HEK293 (cell line): ENCODE data around the gene BAX.

Experiments
- CTCF ChIA-PET: fragments of 350-600 bp; formaldehyde crosslinking; extraction: SDS; loops from one replicate; lab custom pipeline; 2021; ENCODE audit warnings: antibody characterized with exemption; lab: Yijun Ruan, JAX
- POLR2A ChIA-PET: fragments of 300-600 bp; formaldehyde crosslinking; extraction: SDS; loops from one replicate; lab custom pipeline; 2020; ENCODE audit warnings: antibody characterized with exemption, inconsistent platforms; lab: Yijun Ruan, JAX
- H3K27ac ChIP-seq: fragments of 200-500 bp; sonication (Bioruptor generic); 2 replicates; pipeline ENCODE4 v1.5.1; 2014; ENCODE audit warnings: low read depth, low read length, control low read depth, inconsistent platforms; ENCODE audit errors: extremely low read depth
- H3K36me3 ChIP-seq, 2 experiments: fragments of 200-500 bp in 1 of 2; sonication (Bioruptor generic) in 1 of 2; 1 replicate in 1 of 2; 2 replicates in 1 of 2; pipeline ENCODE4 v1.5.1; 2014 to 2017; ENCODE audit warnings: inconsistent platforms in 2 of 2, low read length in 2 of 2; ENCODE audit not compliant: control insufficient read depth in 2 of 2, insufficient read depth in 1 of 2
- H3K4me1 ChIP-seq: fragments of 200-500 bp; sonication (Bioruptor generic); 2 replicates; pipeline ENCODE4 v1.5.1; 2014; ENCODE audit warnings: mild to moderate bottlenecking, low read length, inconsistent platforms; ENCODE audit not compliant: control insufficient read depth, insufficient read depth
- H3K4me3 ChIP-seq: 2 replicates; pipeline ENCODE4 v1.5.1; 2011; ENCODE audit warnings: low read depth, mild to moderate bottlenecking, control low read depth, low read length, moderate library complexity
- H3K9me3 ChIP-seq: fragments of 200-500 bp; sonication (Bioruptor generic); 2 replicates; pipeline ENCODE4 v1.5.1; 2014; ENCODE audit warnings: low read depth, low read length, inconsistent platforms; ENCODE audit not compliant: control insufficient read depth, insufficient read depth
- BCL11B ChIP-seq: fragments of 450-650 bp; formaldehyde crosslinking; IDR thresholded peaks from 2 replicates; pipeline ENCODE4 v1.5.1; 2016; ENCODE audit warnings: low read depth, missing biosample characterization, missing genetic modification characterization
- CTCF ChIP-seq: fragments of 450-650 bp; formaldehyde crosslinking; IDR thresholded peaks from 2 replicates; pipeline ENCODE4 v1.5.1; 2016; ENCODE audit warnings: missing biosample characterization, missing genetic modification characterization
- INSM2 ChIP-seq: fragments of 450-650 bp; formaldehyde crosslinking; IDR thresholded peaks from 2 replicates; pipeline ENCODE4 v1.5.1; 2016; ENCODE audit warnings: missing biosample characterization, missing genetic modification characterization
- KLF10 ChIP-seq: fragments of 450-650 bp; IDR thresholded peaks from 2 replicates; pipeline ENCODE4 v1.5.1; 2018; ENCODE audit warnings: missing biosample characterization, mild to moderate bottlenecking, missing genetic modification characterization
- KLF9 ChIP-seq: fragments of 450-650 bp; formaldehyde crosslinking; IDR thresholded peaks from 2 replicates; pipeline ENCODE4 v1.5.1; 2016; ENCODE audit warnings: missing biosample characterization, missing genetic modification characterization, low read depth
- TCF7L2 ChIP-seq: IDR thresholded peaks from 2 replicates; pipeline ENCODE4 v1.6.1; 2011; ENCODE audit warnings: low read depth, mild to moderate bottlenecking, inconsistent platforms, low read length, moderate library complexity, borderline replicate concordance
- TRIM28 ChIP-seq: IDR thresholded peaks from 2 replicates; pipeline ENCODE4 v1.6.1; 2011; ENCODE audit warnings: low read length, control low read depth, borderline replicate concordance
- ZBTB11 ChIP-seq: fragments of 450-650 bp; formaldehyde crosslinking; conservative IDR thresholded peaks from 2 replicates; pipeline ENCODE4 v1.5.1; 2016; ENCODE audit warnings: low read depth, missing biosample characterization, missing genetic modification characterization
- ZBTB17 ChIP-seq: fragments of 450-650 bp; formaldehyde crosslinking; IDR thresholded peaks from 2 replicates; pipeline ENCODE4 v1.5.1; 2016; ENCODE audit warnings: missing biosample characterization, missing genetic modification characterization
- ZNF10 ChIP-seq: fragments of 450-650 bp; formaldehyde crosslinking; IDR thresholded peaks from 2 replicates; pipeline ENCODE4 v1.5.1; 2017; ENCODE audit warnings: missing biosample characterization, missing genetic modification characterization
- ZNF138 ChIP-seq: fragments of 450-650 bp; formaldehyde crosslinking; IDR thresholded peaks from 2 replicates; pipeline ENCODE4 v1.5.1; 2016; ENCODE audit warnings: missing biosample characterization, missing genetic modification characterization, borderline replicate concordance
- ZNF19 ChIP-seq: fragments of 450-650 bp; formaldehyde crosslinking; IDR thresholded peaks from 2 replicates; pipeline ENCODE4; 2016; ENCODE audit warnings: missing biosample characterization, missing genetic modification characterization, low read depth
- ZNF266 ChIP-seq: fragments of 450-650 bp; formaldehyde crosslinking; IDR thresholded peaks from 2 replicates; pipeline ENCODE4 v1.5.1; 2016; ENCODE audit warnings: missing biosample characterization, missing genetic modification characterization, low read depth
- ZNF391 ChIP-seq: fragments of 450-650 bp; formaldehyde crosslinking; IDR thresholded peaks from 2 replicates; pipeline ENCODE4 v1.5.1; 2016; ENCODE audit warnings: low read depth, missing biosample characterization, missing genetic modification characterization, borderline replicate concordance
- ZNF394 ChIP-seq: fragments of 450-650 bp; formaldehyde crosslinking; IDR thresholded peaks from 2 replicates; pipeline ENCODE4 v1.5.1; 2016; ENCODE audit warnings: missing biosample characterization, missing genetic modification characterization, mild to moderate bottlenecking, moderate library complexity, borderline replicate concordance
- ZNF510 ChIP-seq: fragments of 450-650 bp; formaldehyde crosslinking; IDR thresholded peaks from 2 replicates; pipeline ENCODE4 v1.5.1; 2018; ENCODE audit warnings: mild to moderate bottlenecking, missing genetic modification characterization, missing biosample characterization; ENCODE audit not compliant: insufficient replicate concordance
- ZNF654 ChIP-seq: fragments of 450-650 bp; formaldehyde crosslinking; IDR thresholded peaks from 2 replicates; pipeline ENCODE4 v1.5.1; 2016; ENCODE audit warnings: low read depth, missing biosample characterization, missing genetic modification characterization
- ZNF777 ChIP-seq: fragments of 450-650 bp; formaldehyde crosslinking; IDR thresholded peaks from 2 replicates; pipeline ENCODE4 v1.5.1; 2017; ENCODE audit warnings: missing biosample characterization, missing genetic modification characterization, borderline replicate concordance
- ZNF843 ChIP-seq: fragments of 450-650 bp; formaldehyde crosslinking; IDR thresholded peaks from 2 replicates; pipeline ENCODE4 v1.5.1; 2016; ENCODE audit warnings: missing biosample characterization, missing genetic modification characterization
- ZSCAN18 ChIP-seq: fragments of 450-650 bp; formaldehyde crosslinking; IDR thresholded peaks from 2 replicates; pipeline ENCODE4 v1.5.1; 2016; ENCODE audit warnings: missing biosample characterization, missing genetic modification characterization
- TF ChIP-seq, protein P1 (sequence below): fragments of 450-650 bp; formaldehyde crosslinking; IDR thresholded peaks from 2 replicates; pipeline ENCODE4 v1.5.1; 2016; ENCODE audit warnings: missing biosample characterization, missing genetic modification characterization, borderline replicate concordance

The BAX gene

DNA sequence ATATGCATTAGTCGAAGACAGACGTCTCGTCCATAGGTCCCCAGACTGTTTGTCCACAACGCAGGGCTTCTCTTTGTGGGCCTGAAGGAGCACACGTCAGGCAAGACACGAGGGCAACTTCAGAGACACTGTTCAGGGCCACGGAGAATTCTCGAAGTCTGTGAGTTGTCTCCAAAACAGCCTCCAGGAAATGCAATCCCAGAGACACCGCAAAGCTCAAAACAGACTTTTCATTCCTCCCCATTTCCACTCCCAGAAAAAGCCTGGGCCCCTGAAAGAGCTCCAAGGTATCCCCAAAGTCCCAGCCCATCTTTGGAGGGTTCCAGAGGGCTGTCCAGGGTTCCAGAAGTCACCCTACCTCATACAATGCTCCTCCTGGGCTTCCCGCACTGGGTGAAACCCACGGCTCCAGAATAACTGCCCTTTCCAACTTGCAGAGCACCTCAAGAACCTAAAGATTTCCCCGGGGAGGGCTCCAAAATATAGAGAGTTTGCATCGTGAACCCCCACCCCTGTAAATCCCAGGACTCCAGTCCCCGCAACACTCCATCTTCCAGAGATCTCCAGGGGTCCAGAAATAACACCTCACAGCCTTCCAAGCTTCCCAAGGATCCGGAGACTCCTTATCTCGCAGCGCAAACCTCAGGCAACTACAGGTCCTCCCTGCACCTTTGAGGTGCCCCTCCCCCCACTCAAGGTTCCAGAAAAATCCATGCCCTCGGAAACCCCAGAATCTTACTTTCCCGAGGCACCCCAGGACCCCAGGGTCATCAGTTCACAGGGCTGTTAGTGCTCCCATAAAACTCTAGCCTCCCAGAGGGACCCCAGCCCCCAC lies 9.7 kb downstream of the BAX start (continued):
- TF ChIP-seq, protein P1, sequence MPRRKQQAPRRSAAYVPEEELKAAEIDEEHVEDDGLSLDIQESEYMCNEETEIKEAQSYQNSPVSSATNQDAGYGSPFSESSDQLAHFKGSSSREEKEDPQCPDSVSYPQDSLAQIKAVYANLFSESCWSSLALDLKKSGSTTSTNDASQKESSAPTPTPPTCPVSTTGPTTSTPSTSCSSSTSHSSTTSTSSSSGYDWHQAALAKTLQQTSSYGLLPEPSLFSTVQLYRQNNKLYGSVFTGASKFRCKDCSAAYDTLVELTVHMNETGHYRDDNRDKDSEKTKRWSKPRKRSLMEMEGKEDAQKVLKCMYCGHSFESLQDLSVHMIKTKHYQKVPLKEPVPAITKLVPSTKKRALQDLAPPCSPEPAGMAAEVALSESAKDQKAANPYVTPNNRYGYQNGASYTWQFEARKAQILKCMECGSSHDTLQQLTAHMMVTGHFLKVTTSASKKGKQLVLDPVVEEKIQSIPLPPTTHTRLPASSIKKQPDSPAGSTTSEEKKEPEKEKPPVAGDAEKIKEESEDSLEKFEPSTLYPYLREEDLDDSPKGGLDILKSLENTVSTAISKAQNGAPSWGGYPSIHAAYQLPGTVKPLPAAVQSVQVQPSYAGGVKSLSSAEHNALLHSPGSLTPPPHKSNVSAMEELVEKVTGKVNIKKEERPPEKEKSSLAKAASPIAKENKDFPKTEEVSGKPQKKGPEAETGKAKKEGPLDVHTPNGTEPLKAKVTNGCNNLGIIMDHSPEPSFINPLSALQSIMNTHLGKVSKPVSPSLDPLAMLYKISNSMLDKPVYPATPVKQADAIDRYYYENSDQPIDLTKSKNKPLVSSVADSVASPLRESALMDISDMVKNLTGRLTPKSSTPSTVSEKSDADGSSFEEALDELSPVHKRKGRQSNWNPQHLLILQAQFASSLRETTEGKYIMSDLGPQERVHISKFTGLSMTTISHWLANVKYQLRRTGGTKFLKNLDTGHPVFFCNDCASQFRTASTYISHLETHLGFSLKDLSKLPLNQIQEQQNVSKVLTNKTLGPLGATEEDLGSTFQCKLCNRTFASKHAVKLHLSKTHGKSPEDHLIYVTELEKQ = no peak
- TF ChIP-seq ZNF843 (peak; percentile 26; the same call in 1 of the 2 replicates), ZBTB17 (no peak), ZNF266 (no peak), ZNF391 (tag by site-specific recombination) (no peak), TCF7L2 (no peak), ZNF19 (no peak)

DNA sequence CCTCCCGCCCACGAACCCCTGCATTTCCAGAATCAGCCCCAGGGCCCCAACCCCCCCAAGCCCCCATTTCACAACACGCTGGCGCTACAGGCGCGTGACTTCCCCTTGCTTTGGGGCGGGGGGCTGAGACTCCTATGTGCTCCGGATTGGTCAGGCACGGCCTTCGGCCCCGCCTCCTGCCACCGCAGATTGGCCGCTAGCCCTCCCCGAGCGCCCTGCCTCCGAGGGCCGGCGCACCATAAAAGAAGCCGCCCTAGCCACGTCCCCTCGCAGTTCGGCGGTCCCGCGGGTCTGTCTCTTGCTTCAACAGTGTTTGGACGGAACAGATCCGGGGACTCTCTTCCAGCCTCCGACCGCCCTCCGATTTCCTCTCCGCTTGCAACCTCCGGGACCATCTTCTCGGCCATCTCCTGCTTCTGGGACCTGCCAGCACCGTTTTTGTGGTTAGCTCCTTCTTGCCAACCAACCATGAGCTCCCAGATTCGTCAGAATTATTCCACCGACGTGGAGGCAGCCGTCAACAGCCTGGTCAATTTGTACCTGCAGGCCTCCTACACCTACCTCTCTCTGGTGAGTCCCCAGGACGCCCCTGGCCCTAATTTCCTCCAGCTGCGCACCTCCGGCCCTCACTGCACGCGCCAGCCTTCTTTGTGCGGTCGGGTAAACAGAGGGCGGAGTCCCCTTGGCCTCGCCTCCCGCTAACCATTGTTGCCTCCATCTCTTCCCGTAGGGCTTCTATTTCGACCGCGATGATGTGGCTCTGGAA lies 10.5 kb downstream of the BAX start, which contains the start of gene FTL:
Gene FTL (plus strand): TSS at position 270 of the 766 bp plus-strand sequence. CDS start 199 bp downstream, at position 469.
- H3K4me1 ChIP-seq = peaks cover 20% of the 10 kb centered on the region
- H3K36me3 ChIP-seq = peaks cover 3 to 53% of the 10 kb centered on the region in 2 experiments; a peak in 2 of 3 replicates
- H3K9me3 ChIP-seq = no peaks in the 10 kb centered on the region
- POLR2A ChIA-PET = interaction anchor here (1.0 to 4.2 kb wide), 7 partner anchors 10 to 169 kb away, joined by 3 to 34 read pairs (median 6); partner anchors contain the start of genes BAX, NUCB1, PPP1R15A and RUVBL2
- peak within 1 kb of the TSS; percentile 40 for H3K4me3 ChIP-seq
- CTCF ChIA-PET = interaction anchor here (0.7 to 1.0 kb wide), 3 partner anchors 12 to 177 kb away, joined by 3 to 5 read pairs (median 3); no protein-coding TSS in a partner anchor
- H3K27ac ChIP-seq = peak within 1 kb of the TSS; percentile 82
- peak; percentile 74; the same call in 1 of the 2 replicates for TF ChIP-seq ZNF394 (tag by site-specific recombination)
- no peak for TF ChIP-seq ZNF510 (tag by site-specific recombination)
- TF ChIP-seq TCF7L2 = peak; percentile 35; the same call in 1 of the 2 replicates
- peak; percentile 63 for TF ChIP-seq KLF10 (tag by site-specific recombination)
- peak; percentile 50 for TF ChIP-seq ZNF10
- no peak; the same call in 1 of the 2 replicates for TF ChIP-seq TRIM28
- 0 out of 2 replicates have a peak, but pooled peaks have one; percentile 12 for TF ChIP-seq CTCF (tag by site-specific recombination)
- TF ChIP-seq ZNF391 (tag by site-specific recombination) = peak; percentile 92; the same call in 1 of the 2 replicates
- no peak for TF ChIP-seq ZNF654
- no peak for TF ChIP-seq INSM2 (tag by site-specific recombination)
- TF ChIP-seq BCL11B (tag by site-specific recombination) = peak; percentile 69; the same call in 1 of the 2 replicates
- TF ChIP-seq ZNF777 = peak; percentile 77
- no peak for TF ChIP-seq ZNF138 (tag by site-specific recombination)
- TF ChIP-seq ZBTB11 (tag by site-specific recombination) = peak; percentile 60
- peak; percentile 49; the same call in 1 of the 2 replicates for TF ChIP-seq KLF9 (tag by site-specific recombination)
- TF ChIP-seq ZSCAN18 = no peak
